Mammary epithelial cell (primary cell): Measurements from ENCODE around the gene MEGF6.

Experiments used
- EZH2 ChIP-seq: IDR thresholded peaks from 2 replicates; pipeline ENCODE4 v1.6.1; 2012; ENCODE audit warnings: low read length, inconsistent platforms, borderline replicate concordance
- TF ChIP-seq, protein P1 (sequence below), 2 donors: IDR thresholded peaks in 1 of 2; conservative IDR thresholded peaks in 1 of 2; 2 replicates each; pipeline ENCODE4 v1.5.1; 2011 to 2012; ENCODE audit warnings: inconsistent platforms in 2 of 2, low read length in 2 of 2, mild to moderate bottlenecking in 2 of 2, control low read depth in 1 of 2, low read depth in 1 of 2; ENCODE audit not compliant: insufficient read depth in 1 of 2; ENCODE audit errors: extremely low read depth in 1 of 2

- TF ChIP-seq, protein P1, sequence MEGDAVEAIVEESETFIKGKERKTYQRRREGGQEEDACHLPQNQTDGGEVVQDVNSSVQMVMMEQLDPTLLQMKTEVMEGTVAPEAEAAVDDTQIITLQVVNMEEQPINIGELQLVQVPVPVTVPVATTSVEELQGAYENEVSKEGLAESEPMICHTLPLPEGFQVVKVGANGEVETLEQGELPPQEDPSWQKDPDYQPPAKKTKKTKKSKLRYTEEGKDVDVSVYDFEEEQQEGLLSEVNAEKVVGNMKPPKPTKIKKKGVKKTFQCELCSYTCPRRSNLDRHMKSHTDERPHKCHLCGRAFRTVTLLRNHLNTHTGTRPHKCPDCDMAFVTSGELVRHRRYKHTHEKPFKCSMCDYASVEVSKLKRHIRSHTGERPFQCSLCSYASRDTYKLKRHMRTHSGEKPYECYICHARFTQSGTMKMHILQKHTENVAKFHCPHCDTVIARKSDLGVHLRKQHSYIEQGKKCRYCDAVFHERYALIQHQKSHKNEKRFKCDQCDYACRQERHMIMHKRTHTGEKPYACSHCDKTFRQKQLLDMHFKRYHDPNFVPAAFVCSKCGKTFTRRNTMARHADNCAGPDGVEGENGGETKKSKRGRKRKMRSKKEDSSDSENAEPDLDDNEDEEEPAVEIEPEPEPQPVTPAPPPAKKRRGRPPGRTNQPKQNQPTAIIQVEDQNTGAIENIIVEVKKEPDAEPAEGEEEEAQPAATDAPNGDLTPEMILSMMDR (conservative IDR thresholded peaks at IDR 0.05 in 1 of 2, IDR thresholded peaks at IDR 0.05 in 1 of 2; ENCODE audit: extremely low read depth in 1 of 2, insufficient read depth in 1 of 2, low read depth in 1 of 2, low read length in 2 of 2) = no peak
- TF ChIP-seq EZH2 = no peak
These were observed 56.0 kb downstream of the MEGF6 start for GRCh38 chr1:3555131-3555920.
